Panc1 (cell line): ENCODE data around the gene OTUD4.

Experiments
- SIN3A ChIP-seq: IDR thresholded peaks from 2 replicates; pipeline ENCODE4 v1.6.1; 2012; ENCODE audit warnings: low read depth, mild to moderate bottlenecking, low read length, moderate library complexity, borderline replicate concordance; ENCODE audit not compliant: insufficient read depth
- TF ChIP-seq, protein P1 (sequence below): fragments of 450-650 bp; IDR thresholded peaks from 2 replicates; pipeline ENCODE4 v1.5.1; 2017; ENCODE audit warnings: mild to moderate bottlenecking

DNA sequence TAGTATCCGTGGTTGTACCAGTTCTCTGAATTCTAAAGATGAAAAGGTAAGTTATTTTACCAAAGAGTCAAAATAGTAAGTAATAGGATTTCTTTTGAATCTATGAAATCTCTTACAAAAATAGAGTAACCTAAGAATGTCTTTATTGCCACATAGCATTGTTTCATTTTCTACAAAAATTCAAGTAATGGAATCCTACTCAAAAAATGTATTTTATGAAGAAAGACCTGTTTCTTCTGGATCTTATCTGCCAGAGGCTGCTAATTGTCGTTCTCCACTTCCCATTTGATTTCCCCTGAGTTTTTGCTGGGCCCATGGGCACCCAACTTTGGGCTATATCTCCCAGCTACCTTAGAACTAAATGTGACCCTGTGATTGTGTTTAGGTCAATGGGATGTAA is 3.2 kb upstream of the OTUD4 start:
- TF ChIP-seq, protein P1, sequence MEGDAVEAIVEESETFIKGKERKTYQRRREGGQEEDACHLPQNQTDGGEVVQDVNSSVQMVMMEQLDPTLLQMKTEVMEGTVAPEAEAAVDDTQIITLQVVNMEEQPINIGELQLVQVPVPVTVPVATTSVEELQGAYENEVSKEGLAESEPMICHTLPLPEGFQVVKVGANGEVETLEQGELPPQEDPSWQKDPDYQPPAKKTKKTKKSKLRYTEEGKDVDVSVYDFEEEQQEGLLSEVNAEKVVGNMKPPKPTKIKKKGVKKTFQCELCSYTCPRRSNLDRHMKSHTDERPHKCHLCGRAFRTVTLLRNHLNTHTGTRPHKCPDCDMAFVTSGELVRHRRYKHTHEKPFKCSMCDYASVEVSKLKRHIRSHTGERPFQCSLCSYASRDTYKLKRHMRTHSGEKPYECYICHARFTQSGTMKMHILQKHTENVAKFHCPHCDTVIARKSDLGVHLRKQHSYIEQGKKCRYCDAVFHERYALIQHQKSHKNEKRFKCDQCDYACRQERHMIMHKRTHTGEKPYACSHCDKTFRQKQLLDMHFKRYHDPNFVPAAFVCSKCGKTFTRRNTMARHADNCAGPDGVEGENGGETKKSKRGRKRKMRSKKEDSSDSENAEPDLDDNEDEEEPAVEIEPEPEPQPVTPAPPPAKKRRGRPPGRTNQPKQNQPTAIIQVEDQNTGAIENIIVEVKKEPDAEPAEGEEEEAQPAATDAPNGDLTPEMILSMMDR = no peak
- no peak for TF ChIP-seq SIN3A
